ENCODE results near the gene CDH11. TPM values are rescaled to one million over a fixed set of nuclear protein-coding genes. Genes with fewer than 3 reads are reported as not detected.

Gene CDH11, protein sequence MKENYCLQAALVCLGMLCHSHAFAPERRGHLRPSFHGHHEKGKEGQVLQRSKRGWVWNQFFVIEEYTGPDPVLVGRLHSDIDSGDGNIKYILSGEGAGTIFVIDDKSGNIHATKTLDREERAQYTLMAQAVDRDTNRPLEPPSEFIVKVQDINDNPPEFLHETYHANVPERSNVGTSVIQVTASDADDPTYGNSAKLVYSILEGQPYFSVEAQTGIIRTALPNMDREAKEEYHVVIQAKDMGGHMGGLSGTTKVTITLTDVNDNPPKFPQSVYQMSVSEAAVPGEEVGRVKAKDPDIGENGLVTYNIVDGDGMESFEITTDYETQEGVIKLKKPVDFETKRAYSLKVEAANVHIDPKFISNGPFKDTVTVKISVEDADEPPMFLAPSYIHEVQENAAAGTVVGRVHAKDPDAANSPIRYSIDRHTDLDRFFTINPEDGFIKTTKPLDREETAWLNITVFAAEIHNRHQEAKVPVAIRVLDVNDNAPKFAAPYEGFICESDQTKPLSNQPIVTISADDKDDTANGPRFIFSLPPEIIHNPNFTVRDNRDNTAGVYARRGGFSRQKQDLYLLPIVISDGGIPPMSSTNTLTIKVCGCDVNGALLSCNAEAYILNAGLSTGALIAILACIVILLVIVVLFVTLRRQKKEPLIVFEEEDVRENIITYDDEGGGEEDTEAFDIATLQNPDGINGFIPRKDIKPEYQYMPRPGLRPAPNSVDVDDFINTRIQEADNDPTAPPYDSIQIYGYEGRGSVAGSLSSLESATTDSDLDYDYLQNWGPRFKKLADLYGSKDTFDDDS
- polyA plus RNA-seq (2011; rRNA removed), result 276 and 306 TPM in 2 replicates
- polyA minus RNA-seq (2011; rRNA and poly(A)+ RNA removed), result 713 and 756 TPM in 2 replicates

DNA sequence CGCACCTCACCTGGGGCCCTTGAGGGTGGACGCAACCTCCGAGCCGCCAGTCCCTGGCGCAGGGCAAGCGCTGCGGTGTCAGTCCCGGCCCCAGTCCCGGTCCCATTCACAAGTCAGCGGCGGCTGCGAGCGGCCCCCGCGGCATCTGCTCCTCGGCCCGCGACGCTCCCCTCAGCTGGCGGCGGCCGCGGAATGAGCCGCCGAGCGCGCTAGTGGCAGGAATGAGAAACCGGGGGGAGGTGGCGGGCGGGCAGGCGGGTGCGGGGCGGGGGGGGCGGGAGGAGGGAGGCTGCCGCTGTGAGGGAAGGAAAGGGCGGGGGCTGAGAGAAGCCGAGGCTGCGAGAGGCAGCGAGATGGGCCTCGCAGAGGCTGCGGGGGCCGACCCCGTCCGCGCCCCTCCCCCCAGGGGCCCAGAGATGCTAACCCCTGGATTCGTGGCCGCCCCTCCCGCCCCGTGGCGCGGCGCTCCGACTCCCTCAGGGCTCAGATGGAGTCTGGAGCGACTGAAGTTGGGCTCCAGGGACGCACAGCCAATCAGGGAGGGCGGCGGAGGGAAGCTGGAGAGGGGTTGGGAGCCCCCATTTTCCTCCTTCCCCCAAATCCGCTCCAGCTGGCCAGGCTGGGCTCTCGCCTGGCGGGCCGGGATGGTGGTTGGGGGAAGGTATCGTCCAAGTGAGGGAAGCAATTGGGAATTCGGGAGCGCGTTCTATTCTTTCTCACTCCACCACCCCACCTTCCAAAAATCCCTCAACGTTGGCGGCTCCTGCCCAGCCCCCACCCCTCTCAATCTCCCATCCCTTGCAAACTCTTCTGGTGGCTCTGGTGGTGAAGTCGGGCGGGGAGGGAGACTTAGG, at the start of gene CDH11:
TSS of gene CDH11 (minus strand) at position 194 of the 854 bp plus-strand sequence. CDS start 117,194 bp downstream, outside the sequence.
- TF ChIP-seq, protein P1, sequence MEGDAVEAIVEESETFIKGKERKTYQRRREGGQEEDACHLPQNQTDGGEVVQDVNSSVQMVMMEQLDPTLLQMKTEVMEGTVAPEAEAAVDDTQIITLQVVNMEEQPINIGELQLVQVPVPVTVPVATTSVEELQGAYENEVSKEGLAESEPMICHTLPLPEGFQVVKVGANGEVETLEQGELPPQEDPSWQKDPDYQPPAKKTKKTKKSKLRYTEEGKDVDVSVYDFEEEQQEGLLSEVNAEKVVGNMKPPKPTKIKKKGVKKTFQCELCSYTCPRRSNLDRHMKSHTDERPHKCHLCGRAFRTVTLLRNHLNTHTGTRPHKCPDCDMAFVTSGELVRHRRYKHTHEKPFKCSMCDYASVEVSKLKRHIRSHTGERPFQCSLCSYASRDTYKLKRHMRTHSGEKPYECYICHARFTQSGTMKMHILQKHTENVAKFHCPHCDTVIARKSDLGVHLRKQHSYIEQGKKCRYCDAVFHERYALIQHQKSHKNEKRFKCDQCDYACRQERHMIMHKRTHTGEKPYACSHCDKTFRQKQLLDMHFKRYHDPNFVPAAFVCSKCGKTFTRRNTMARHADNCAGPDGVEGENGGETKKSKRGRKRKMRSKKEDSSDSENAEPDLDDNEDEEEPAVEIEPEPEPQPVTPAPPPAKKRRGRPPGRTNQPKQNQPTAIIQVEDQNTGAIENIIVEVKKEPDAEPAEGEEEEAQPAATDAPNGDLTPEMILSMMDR (IDR thresholded peaks at IDR 0.05; ENCODE audit: low read depth, low read length), result peak; percentile 44
- CTCF ChIA-PET, result interaction anchor here (0.7 to 0.9 kb wide), 3 partner anchors 204 to 1661 kb away, joined by 3 read pairs; no protein-coding TSS in a partner anchor
- H3K9me3 ChIP-seq (ENCODE audit: control insufficient read depth, insufficient read depth, low read length), result peaks cover 3% of the 10 kb centered on the region; the same call in 1 of the 2 replicates
- H3K27me3 ChIP-seq (ENCODE audit: control insufficient read depth, insufficient read depth, low read length), result no peaks in the 10 kb centered on the region
- DNase-seq (ENCODE audit: low read depth, low spot score), result peak; percentile 55
- H3K4me3 ChIP-seq (ENCODE audit: low read depth, low read length), result peak within 1 kb of the TSS; percentile 93
- POLR2A ChIA-PET, result interaction anchor here (0.5 to 1.8 kb wide), 15 partner anchors 54 to 1145 kb away, joined by 3 to 12 read pairs (median 4); no protein-coding TSS in a partner anchor
- peak within 1 kb of the TSS; percentile 93 for H3K27ac ChIP-seq (ENCODE audit: low read depth, low read length)

DNA sequence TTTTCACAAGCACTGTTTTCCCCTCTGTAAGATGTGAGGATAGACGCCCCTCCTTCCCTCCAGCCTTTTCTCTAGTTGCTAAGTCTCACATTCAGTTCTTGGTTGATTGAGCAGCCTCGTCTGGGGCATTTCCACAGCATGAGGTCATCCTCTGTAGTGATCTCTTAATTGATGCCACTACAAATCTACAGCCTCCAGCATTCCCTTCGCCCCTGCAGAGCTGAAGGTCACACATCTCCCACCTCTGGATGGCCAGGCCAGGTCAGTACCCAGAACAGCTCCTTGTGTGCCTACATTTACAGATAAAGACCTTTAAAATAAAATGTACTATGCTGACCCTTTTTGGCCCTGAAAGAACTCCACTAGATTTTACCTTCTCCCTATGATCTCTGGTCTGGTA, 32.5 kb upstream of the CDH11 start:
- no peak overlapping the region for H3K27ac ChIP-seq (ENCODE audit: low read depth, low read length)
- no peaks in the 10 kb centered on the region for H3K27me3 ChIP-seq (ENCODE audit: control insufficient read depth, insufficient read depth, low read length)
- POLR2A ChIA-PET, result no interaction called here
- H3K4me3 ChIP-seq (ENCODE audit: low read depth, low read length), result no peak overlapping the region
- TF ChIP-seq, protein P1 (IDR thresholded peaks at IDR 0.05; ENCODE audit: low read depth, low read length), result no peak
- no peaks in the 10 kb centered on the region for H3K9me3 ChIP-seq (ENCODE audit: control insufficient read depth, insufficient read depth, low read length)
- CTCF ChIA-PET, result no interaction called here
- DNase-seq (ENCODE audit: low read depth, low spot score), result no peak

DNA sequence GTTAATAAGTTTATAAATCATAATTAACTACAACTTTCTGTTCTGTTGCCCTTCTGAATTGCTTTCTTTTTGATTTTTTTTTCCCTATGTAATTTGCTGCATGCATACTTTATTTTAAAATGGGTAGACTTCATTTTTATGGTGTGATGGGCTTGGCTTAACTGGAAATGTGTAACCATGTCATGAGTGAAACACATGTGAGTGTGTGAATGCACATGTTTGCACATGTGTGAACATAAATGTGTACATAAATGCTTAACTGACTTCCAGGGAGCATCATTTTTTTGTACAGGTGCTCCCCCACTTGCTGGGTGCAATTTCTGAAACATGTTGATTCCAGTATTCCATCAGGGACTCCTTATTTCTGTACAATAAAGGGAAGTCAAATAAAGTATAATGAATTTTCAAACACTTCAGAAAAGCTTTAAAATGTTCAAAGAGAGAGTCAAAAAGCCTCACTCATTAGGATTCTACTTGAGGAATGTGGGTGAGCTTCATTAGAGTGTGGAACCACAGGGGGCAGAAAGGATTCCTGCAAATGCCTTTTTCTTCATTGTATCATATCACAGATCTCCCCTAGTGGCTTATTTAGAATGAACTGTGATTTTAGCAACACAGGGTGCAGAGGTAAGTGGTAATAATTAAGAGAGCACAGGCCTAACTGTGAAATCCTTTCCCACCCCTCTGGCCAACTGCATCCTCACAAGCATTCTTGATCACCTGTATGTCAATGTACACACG, 31.7 kb upstream of the CDH11 start:
- no peak for DNase-seq (ENCODE audit: low read depth, low spot score)

DNA sequence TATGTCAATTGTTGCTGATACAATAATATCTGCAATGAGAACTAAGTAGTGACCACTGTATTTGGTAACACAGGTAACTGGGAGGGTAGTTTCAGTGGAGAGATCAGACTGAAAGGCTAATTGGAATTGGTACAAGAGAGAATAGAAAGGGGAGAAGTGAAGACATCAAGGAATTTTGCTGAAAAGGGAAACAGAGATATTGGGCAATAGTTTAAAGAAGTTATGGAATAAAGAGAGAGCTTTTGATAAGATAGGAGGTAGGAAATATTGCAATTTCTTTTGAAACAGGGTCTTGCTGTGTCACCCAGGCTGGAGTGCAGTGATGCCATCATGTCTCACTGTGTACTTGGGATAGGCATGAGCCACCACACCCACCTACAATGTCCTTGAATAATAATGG, 26.9 kb upstream of the CDH11 start:
- CTCF ChIA-PET, result no interaction called here
- H3K4me3 ChIP-seq (ENCODE audit: low read depth, low read length), result no peak overlapping the region
- no peak overlapping the region for H3K27ac ChIP-seq (ENCODE audit: low read depth, low read length)
- no peaks in the 10 kb centered on the region for H3K27me3 ChIP-seq (ENCODE audit: control insufficient read depth, insufficient read depth, low read length)
- TF ChIP-seq, protein P1 (IDR thresholded peaks at IDR 0.05; ENCODE audit: low read depth, low read length), result no peak
- no peaks in the 10 kb centered on the region for H3K9me3 ChIP-seq (ENCODE audit: control insufficient read depth, insufficient read depth, low read length)
- POLR2A ChIA-PET, result no interaction called here
- DNase-seq (ENCODE audit: low read depth, low spot score), result no peak

More for the DNA sequence above, 31.7 kb upstream of the CDH11 start:
- Histone ChIP-seq H3K4me3 (ENCODE audit: low read depth, low read length) (no peak overlapping the region), H3K9me3 (ENCODE audit: control insufficient read depth, insufficient read depth, low read length) (no peaks in the 10 kb centered on the region), H3K27me3 (ENCODE audit: control insufficient read depth, insufficient read depth, low read length) (no peaks in the 10 kb centered on the region), H3K27ac (ENCODE audit: low read depth, low read length) (no peak overlapping the region)
- TF ChIP-seq, protein P1 (IDR thresholded peaks at IDR 0.05; ENCODE audit: low read depth, low read length), result no peak
- ChIA-PET POLR2A (no interaction called here), CTCF (no interaction called here)

Data from AG04450 (cell line).